Measurements from ENCODE around the gene KCNMA1. TPM values are rescaled to one million over a fixed set of nuclear protein-coding genes. Genes with fewer than 3 reads are reported as not detected.

The KCNMA1 gene
- total and polyA plus RNA-seq, 10 of the 15 experiments (the other 5 are each of a cell fraction or from before 2014, with no cell fraction given), result 8.5 to 77.0 (median 21.3) TPM

GRCh38 chr10:77520290-77520689 lies 117.3 kb downstream of the KCNMA1 start:
- POLR2A ChIA-PET, result no interaction called here
- Histone ChIP-seq H3K4me2 (ENCODE audit: control insufficient read depth, insufficient read depth) (no peak overlapping the region), H3K9ac (ENCODE audit: control insufficient read depth, insufficient read depth, low read length) (no peak overlapping the region), H2AFZ (ENCODE audit: control insufficient read depth, low read depth, low read length) (no peak overlapping the region), H3K4me1 (ENCODE audit: control insufficient read depth, insufficient read depth, low read length) (no peaks in the 10 kb centered on the region), H3K4me3 (no peak overlapping the region), H4K20me1 (ENCODE audit: control insufficient read depth, insufficient read depth) (0 out of 2 replicates have a peak, but pooled peaks cover 3% of the 10 kb centered on the region), H3K36me3 (ENCODE audit: control insufficient read depth in 2 of 2, insufficient read depth in 2 of 2, low read length in 1 of 2) (no peaks in the 10 kb centered on the region; a peak in 1 of 4 replicates), H3K9me3 (replicated peaks; ENCODE audit: control insufficient read depth, insufficient read depth, low read length) (no peaks in the 10 kb centered on the region; the same call in 2 of the 3 replicates), H3K27ac (ENCODE audit: control insufficient read depth, insufficient read depth) (no peak overlapping the region), H3K27me3 (replicated peaks in 1 of 2; ENCODE audit: control insufficient read depth in 2 of 2, insufficient read depth in 2 of 2, low read length in 1 of 2) (no peaks in the 10 kb centered on the region; a peak in 1 of 4 replicates), H3K79me2 (ENCODE audit: control insufficient read depth, insufficient read depth, low read length) (no peaks in the 10 kb centered on the region)
- no TSS peak for BruUV-seq (replicated peaks)
- intact Hi-C loops (cut with micrococcal nuclease; ENCODE audit: unreplicated experiment) (no loop called here), in situ Hi-C loops (cut with MboI) (no loop called here)
- no peak for FAIRE-seq
- RAD21 ChIA-PET (ENCODE audit: unreplicated experiment), result interaction anchor here (0.7 to 1.9 kb wide), 10 partner anchors 10 to 346 kb away, joined by 3 to 7 read pairs (median 4); no protein-coding TSS in a partner anchor
- no peak for DNase-seq (ENCODE audit: low read depth, low spot score)
- no peak for ATAC-seq
- 8% methylated on average over 1 of the region's 1 CpG for WGBS (ENCODE audit: insufficient coverage, insufficient replicate concordance, low lambda C conversion rate, missing lambda C conversion rate)
- SMC1A ChIA-PET (ENCODE audit: uncharacterized antibody, unreplicated experiment), result interaction anchor here (0.8 to 1.3 kb wide), 11 partner anchors 15 to 354 kb away, joined by 3 to 5 read pairs (median 3); no protein-coding TSS in a partner anchor
- CTCF ChIA-PET, result interaction anchor here (0.7 to 1.6 kb wide), 6 partner anchors 11 to 270 kb away, joined by 3 to 6 read pairs (median 3); no protein-coding TSS in a partner anchor
- no peak for TF ChIP-seq USF1 (IDR thresholded peaks at IDR 0.05; ENCODE audit: borderline replicate concordance, extremely low read length, insufficient read depth, low read depth, low read length)
- no peak for TF ChIP-seq PAX8 (IDR thresholded peaks at IDR 0.05)
- TF ChIP-seq MEF2A (IDR thresholded peaks at IDR 0.05; ENCODE audit: insufficient read depth, low read depth, low read length), result no peak
- no peak for TF ChIP-seq SMARCA5 (IDR thresholded peaks at IDR 0.05)
- TF ChIP-seq ZZZ3 (IDR thresholded peaks at IDR 0.05; ENCODE audit: control insufficient read depth, insufficient read length, low read depth), result no peak
- no peak for TF ChIP-seq IKZF1 (conservative IDR thresholded peaks at IDR 0.05)
- TF ChIP-seq POLR2A (IDR thresholded peaks at IDR 0.05; ENCODE audit: low read depth, low read length), result no peak
- no peak for TF ChIP-seq FOS (IDR thresholded peaks at IDR 0.05; ENCODE audit: borderline replicate concordance, extremely low read depth, insufficient read length)
- no peak for TF ChIP-seq NR2C1 (IDR thresholded peaks at IDR 0.05)
- no peak for TF ChIP-seq ESRRA (IDR thresholded peaks at IDR 0.05; ENCODE audit: low read length)
- no peak for TF ChIP-seq CBX3 (IDR thresholded peaks at IDR 0.05; ENCODE audit: borderline replicate concordance, low read depth)
- TF ChIP-seq FOXK2 (IDR thresholded peaks at IDR 0.05), result no peak
- no peak for TF ChIP-seq EZH2 (IDR thresholded peaks at IDR 0.05; ENCODE audit: borderline replicate concordance, control insufficient read depth, low read depth, low read length)
- no peak; the same call in 1 of the 2 replicates for TF ChIP-seq SMC3 (IDR thresholded peaks at IDR 0.05; ENCODE audit: borderline replicate concordance, low read length)
- no peak for TF ChIP-seq ZBTB33 (IDR thresholded peaks at IDR 0.05)
- TF ChIP-seq BHLHE40 (IDR thresholded peaks at IDR 0.05; ENCODE audit: borderline replicate concordance in 1 of 2, low read depth in 2 of 2, low read length in 1 of 2), result no peak
- TF ChIP-seq SMAD5 (IDR thresholded peaks at IDR 0.05; ENCODE audit: low read depth), result no peak
- TF ChIP-seq SREBF2 (IDR thresholded peaks at IDR 0.05; ENCODE audit: low read length), result no peak
- no peak for TF ChIP-seq NFYA (IDR thresholded peaks at IDR 0.05; ENCODE audit: borderline replicate concordance, low read depth, low read length)
- TF ChIP-seq BACH1 (IDR thresholded peaks at IDR 0.05; ENCODE audit: borderline replicate concordance), result no peak
